GM19328 (cell line): Measurements from ENCODE around the gene PDCD2L.
"Not testable (repeated sequence)": the region's sequence is repeated elsewhere in the genome, so short reads cannot be mapped to it uniquely, and the experiment has no call there.

Experiments used
- ATAC-seq: cut with Tn5 transposase; IDR thresholded peaks from one replicate; pipeline ENCODE4 v1.9.1; 2021; ENCODE audit warnings: mild to moderate bottlenecking, moderate library complexity; ENCODE audit not compliant: unreplicated experiment

The PDCD2L gene

DNA sequence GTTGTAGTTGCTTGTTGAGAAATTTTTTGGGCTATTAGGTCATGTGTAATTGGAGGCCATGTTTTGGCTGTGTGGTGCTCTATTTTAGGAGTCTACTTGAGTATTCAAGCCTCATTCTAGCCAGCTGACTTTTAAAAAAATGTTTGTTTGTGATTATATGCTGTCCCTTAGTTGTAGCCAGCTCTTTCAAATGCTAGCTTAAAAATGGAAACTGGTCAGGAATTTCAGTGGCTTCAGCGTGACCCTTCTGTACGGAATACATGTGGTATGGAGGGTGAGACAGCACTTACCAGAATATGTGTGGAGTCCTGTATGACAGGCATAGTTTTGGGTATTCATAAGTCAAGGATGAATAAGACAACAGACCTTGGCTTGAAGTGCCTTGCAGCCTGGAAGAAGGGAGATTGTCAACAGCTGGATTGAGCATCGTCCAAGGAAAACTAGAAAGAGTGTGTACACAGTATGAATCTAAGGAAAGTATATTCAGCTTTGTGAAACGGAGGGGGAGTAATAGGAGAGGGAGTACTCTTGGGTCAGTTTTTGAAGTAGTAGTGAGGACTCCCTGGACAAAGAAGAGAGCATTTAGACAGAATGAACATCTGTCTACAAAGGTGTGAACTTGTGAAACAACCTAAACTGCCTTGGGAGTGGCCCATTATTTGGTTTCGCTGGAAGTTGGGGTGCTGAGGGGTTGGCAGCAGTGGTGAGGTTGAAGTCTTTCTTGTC is 57.3 kb downstream of the PDCD2L start:
- no peak for ATAC-seq

- ATAC-seq = not testable (repeated sequence)
Observed at GRCh38 chr19:34464785-34465184, 60.6 kb downstream of the PDCD2L start.

DNA sequence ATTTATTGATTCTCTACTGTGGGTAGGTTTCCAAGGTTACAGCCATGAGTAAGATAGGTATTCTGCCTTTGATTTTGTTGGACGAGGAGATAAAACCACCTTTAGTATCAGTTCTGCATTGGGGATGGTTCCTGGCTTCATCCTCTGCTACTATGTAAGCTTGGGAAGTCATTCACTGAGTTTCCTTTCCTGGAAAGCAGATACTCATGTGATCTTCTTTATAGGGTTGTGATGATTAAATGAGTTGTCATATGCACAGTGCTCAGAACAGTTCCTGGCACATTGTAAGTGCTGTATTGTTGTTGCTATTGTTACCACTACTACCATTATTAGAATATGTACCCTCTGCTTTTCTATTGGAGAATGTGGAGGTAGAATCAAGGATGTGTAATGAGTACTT is 64.2 kb downstream of the PDCD2L start:
- ATAC-seq = no peak

DNA sequence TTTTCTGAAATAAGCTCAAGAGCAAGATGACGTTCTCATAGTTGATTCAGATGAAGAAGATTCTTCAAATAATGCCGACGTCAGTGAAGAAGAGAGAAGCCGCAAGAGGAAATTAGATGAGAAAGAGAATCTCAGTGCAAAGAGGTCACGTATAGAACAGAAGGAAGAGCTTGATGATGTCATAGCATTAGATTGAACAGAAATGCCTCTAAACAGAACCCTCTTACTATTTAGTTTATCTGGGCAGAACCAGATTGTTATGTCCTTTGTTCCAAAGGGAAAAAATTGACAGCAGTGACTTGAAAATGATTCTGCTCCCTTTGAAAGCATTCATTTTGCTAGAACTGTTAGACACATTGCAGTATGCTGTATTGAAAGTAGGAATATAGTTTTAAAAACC is 64.8 kb downstream of the PDCD2L start:
- ATAC-seq = not testable (repeated sequence)

GRCh38 chr19:34471906-34472700 is 67.9 kb downstream of the PDCD2L start:
- ATAC-seq = no peak

DNA sequence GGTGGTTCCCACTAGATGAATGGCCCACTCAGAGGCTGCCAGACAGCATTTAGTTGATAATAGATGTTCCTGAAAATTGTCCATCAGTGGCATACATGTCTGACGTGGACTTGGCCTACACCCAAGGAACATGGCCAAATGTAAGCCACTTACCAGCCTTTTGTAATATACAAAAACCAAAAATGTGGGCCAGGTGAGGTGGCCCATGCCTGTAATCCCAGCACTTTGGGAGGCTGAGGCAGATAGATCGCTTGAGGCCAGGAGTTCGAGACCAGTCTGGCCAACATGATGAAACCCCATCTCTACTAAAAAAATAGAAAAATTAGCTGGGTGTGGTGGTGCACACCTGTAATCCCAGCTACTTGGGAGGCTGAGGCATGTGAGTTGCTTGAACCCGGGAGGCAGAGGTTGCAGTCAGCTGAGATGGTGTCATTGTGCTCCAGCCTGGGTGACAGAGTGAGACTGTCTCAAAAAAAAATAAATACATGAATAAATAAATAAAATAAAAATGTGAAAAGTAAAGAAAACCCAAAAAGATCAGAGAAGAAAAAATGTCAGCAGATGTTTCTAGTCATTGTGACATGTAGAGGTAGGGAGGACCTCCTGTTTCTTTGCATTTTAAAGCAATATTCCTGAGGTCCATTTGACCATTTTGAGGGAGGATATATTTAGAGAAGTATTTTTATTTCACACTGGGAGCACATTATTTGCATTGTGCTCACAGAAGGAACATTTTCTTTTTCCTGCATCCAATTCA is 70.2 kb downstream of the PDCD2L start:
- no peak for ATAC-seq

- no peak for ATAC-seq
Observed at GRCh38 chr19:34475026-34475974, 71.1 kb downstream of the PDCD2L start.
